Endothelial cell of hepatic sinusoid (primary cell): ENCODE data around the gene LOXL3.
"Not testable (repeated sequence)": the region's sequence is repeated elsewhere in the genome, so short reads cannot be mapped to it uniquely, and the experiment has no call there.

Experiments
- in situ Hi-C: cut with HindIII; loops from 2 replicates; pipeline ENCODE4 v1.10.0; 2017; ENCODE audit warnings: low sequenced_read_pairs

Gene LOXL3

GRCh38 chr2:74575320-74575719 is 21.6 kb upstream of the LOXL3 start:
- in situ Hi-C loops, result no loop called here

GRCh38 chr2:74573747-74574562 is 20.2 kb upstream of the LOXL3 start:
- in situ Hi-C loops, result no loop called here

GRCh38 chr2:74572178-74572925 is 18.6 kb upstream of the LOXL3 start:
- in situ Hi-C loops, result no loop called here

- in situ Hi-C loops, result no loop called here
These were observed 17.3 kb upstream of the LOXL3 start for GRCh38 chr2:74571058-74571457.

GRCh38 chr2:74569686-74570085 is 15.9 kb upstream of the LOXL3 start:
- in situ Hi-C loops, result no loop called here

- in situ Hi-C loops, result no loop called here
These were observed 14.1 kb upstream of the LOXL3 start for GRCh38 chr2:74567881-74568280.

GRCh38 chr2:74566754-74567085 is 13.0 kb upstream of the LOXL3 start:
- in situ Hi-C loops, result no loop called here

GRCh38 chr2:74566076-74566753 is 12.5 kb upstream of the LOXL3 start:
- in situ Hi-C loops, result no loop called here

GRCh38 chr2:74564222-74564621 is 10.5 kb upstream of the LOXL3 start:
- in situ Hi-C loops, result no loop called here

- in situ Hi-C loops, result no loop called here
These were observed 8.5 kb upstream of the LOXL3 start for GRCh38 chr2:74562126-74562775.

- in situ Hi-C loops, result not testable (repeated sequence)
These were observed 7.3 kb upstream of the LOXL3 start for GRCh38 chr2:74561022-74561421.

- in situ Hi-C loops, result no loop called here
These were observed 6.8 kb upstream of the LOXL3 start for GRCh38 chr2:74560591-74560990.

- in situ Hi-C loops, result no loop called here
These were observed 6.2 kb upstream of the LOXL3 start for GRCh38 chr2:74559912-74560311.

GRCh38 chr2:74558284-74559230 is 4.8 kb upstream of the LOXL3 start:
- in situ Hi-C loops, result no loop called here

- in situ Hi-C loops, result no loop called here
These were observed 3.2 kb upstream of the LOXL3 start for GRCh38 chr2:74556831-74557370.

GRCh38 chr2:74556159-74556558 is 2.4 kb upstream of the LOXL3 start:
- in situ Hi-C loops, result no loop called here

GRCh38 chr2:74555610-74556103 is 1.9 kb upstream of the LOXL3 start:
- in situ Hi-C loops, result no loop called here

- in situ Hi-C loops, result no loop called here
These were observed 1.2 kb upstream of the LOXL3 start for GRCh38 chr2:74554820-74555531.
